Prostate gland (tissue), 2 donors: ENCODE data around the gene EPAS1.

Experiments
- POLR2A ChIP-seq: fragments of 450-650 bp; IDR thresholded peaks from one replicate; pipeline ENCODE4 v1.6.1; 2016; ENCODE audit warnings: antibody characterized with exemption, mild to moderate bottlenecking
- POLR2AphosphoS5 ChIP-seq: sonication (generic); formaldehyde crosslinking; IDR thresholded peaks from one replicate; pipeline ENCODE4 v1.6.1; 2017; ENCODE audit warnings: antibody characterized with exemption
- TF ChIP-seq, protein P1 (sequence below), 4 experiments: fragments of 200-600 bp in 2 of 4; fragments of 450-650 bp in 2 of 4; sonication (generic) in 2 of 4; IDR thresholded peaks; 1 replicate in 3 of 4; 2 replicates in 1 of 4; pipeline ENCODE4 v1.5.1; 2016 to 2019; ENCODE audit warnings: antibody characterized with exemption in 4 of 4, mild to moderate bottlenecking in 2 of 4, moderate library complexity in 2 of 4

GRCh38 chr2:46275995-46276394 is 21.2 kb upstream of the EPAS1 start:
- TF ChIP-seq POLR2A (no peak), POLR2AphosphoS5 (no peak)
- TF ChIP-seq, protein P1, sequence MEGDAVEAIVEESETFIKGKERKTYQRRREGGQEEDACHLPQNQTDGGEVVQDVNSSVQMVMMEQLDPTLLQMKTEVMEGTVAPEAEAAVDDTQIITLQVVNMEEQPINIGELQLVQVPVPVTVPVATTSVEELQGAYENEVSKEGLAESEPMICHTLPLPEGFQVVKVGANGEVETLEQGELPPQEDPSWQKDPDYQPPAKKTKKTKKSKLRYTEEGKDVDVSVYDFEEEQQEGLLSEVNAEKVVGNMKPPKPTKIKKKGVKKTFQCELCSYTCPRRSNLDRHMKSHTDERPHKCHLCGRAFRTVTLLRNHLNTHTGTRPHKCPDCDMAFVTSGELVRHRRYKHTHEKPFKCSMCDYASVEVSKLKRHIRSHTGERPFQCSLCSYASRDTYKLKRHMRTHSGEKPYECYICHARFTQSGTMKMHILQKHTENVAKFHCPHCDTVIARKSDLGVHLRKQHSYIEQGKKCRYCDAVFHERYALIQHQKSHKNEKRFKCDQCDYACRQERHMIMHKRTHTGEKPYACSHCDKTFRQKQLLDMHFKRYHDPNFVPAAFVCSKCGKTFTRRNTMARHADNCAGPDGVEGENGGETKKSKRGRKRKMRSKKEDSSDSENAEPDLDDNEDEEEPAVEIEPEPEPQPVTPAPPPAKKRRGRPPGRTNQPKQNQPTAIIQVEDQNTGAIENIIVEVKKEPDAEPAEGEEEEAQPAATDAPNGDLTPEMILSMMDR (IDR thresholded peaks at IDR 0.05): no peak
